Stimulated activated naive B cell treated with anti-CD40 and anti-IgM and Interleukin-4, amounts not matched to agents 10 μg/mL and 1 μg/mL and 100 μg/mL, for 72 hours (primary cell): Measurements from ENCODE around the gene DPYD.

Experiments
- ATAC-seq, 2 donors: fragments of 150-1000 bp; cut with Tn5 transposase; replicated peaks; 2 replicates each; pipeline ENCODE4 v1.10.0; 2021; ENCODE audit warnings: moderate library complexity in 1 of 2
- DNase-seq: peaks from one replicate; pipeline ENCODE4 v3.0.0; 2021
- H3K27ac Mint-ChIP-seq: one replicate; pipeline ENCODE4 v1.8.0; 2022; ENCODE audit warnings: mild to moderate bottlenecking, mixed read lengths
- H3K27me3 Mint-ChIP-seq, 2 donors: one replicate each; pipeline ENCODE4 v1.8.0; 2022; ENCODE audit warnings: mixed read lengths in 2 of 2
- H3K36me3 Mint-ChIP-seq, 2 donors: one replicate each; pipeline ENCODE4 v1.8.0; 2022; ENCODE audit warnings: mixed read lengths in 2 of 2, mild to moderate bottlenecking in 1 of 2
- H3K4me1 Mint-ChIP-seq, 2 donors: one replicate each; pipeline ENCODE4 v1.8.0; 2022; ENCODE audit warnings: mixed read lengths in 2 of 2, mild to moderate bottlenecking in 1 of 2
- H3K4me3 Mint-ChIP-seq, 2 donors: one replicate each; pipeline ENCODE4 v1.8.0; 2022; ENCODE audit warnings: mild to moderate bottlenecking in 2 of 2, mixed read lengths in 2 of 2, moderate library complexity in 1 of 2
- H3K9me3 Mint-ChIP-seq, 2 donors: one replicate each; pipeline ENCODE4 v1.8.0; 2022; ENCODE audit warnings: mixed read lengths in 2 of 2, mild to moderate bottlenecking in 1 of 2

DPYD gene

DNA sequence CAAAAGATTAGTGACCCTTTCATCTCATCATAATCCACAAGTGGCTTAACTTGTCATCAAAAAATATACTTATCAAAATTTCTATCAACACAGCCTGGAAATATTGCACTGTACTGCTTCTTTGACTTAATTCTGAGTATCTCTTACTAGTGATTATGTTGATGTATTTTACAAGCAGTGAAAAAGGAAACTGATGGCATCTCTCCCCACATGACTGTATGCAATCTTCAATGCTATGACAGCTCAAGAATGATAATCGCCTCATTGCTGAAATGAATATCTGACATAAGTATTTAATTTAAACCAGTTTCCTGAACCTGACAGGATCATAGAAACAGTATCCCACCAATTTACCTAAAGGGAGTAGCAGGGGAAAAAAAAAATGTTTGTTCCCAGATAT lies 79.5 kb downstream of the DPYD start:
- Mint-ChIP-seq H3K4me1 (peaks cover 0 to 1% of the 10 kb centered on the region in 2 donors), H3K27ac (no peak overlapping the region), H3K36me3 (peaks cover 8 to 11% of the 10 kb centered on the region in 2 donors), H3K9me3 (no peaks in the 10 kb centered on the region), H3K4me3 (no peak overlapping the region), H3K27me3 (no peaks in the 10 kb centered on the region)
- no peak for DNase-seq
- no peak for ATAC-seq

DNA sequence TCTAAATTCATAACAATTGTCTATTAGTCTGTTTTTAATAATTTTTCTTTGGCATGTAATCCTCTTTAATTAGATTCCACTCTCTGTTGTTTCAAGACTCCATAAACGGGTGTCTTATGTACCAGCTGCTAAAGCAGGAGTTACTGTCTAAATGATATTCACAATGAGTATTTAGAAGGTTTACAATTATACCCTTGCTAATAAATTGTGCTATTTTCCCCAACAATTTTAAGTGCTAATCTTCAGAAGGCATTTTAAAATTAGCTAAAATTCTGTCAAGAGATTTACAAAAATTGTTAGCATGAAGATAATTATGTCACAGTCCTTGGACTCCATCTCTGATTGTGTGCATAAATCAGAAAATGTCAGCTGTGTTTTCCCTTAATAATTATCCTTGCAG lies 83.7 kb downstream of the DPYD start:
- Mint-ChIP-seq H3K4me1 (no peaks in the 10 kb centered on the region), H3K27ac (no peak overlapping the region), H3K36me3 (no peaks in the 10 kb centered on the region), H3K9me3 (no peaks in the 10 kb centered on the region), H3K27me3 (no peaks in the 10 kb centered on the region), H3K4me3 (no peak overlapping the region)
- ATAC-seq (no peak), DNase-seq (no peak)

DNA sequence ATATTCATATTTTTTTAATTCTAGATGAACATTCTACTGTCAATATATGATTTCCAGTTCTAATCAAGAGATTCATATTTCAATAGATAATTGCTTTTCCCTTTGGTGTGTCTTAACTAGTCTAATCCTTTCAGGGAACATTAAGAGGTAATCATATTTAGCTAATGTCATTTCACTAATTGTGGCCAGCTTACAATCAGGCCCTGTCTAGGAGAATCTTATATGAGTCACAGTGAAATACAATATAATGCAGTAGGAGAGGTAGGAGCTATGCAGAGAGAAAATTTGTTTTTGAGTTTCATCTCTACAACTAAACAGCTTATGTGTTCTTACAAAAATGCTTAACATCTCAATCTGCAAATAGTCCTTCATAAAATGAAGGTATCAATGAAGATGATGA lies 85.9 kb downstream of the DPYD start:
- H3K36me3 Mint-ChIP-seq = peaks cover 0 to 2% of the 10 kb centered on the region in 2 donors
- H3K27me3 Mint-ChIP-seq = no peaks in the 10 kb centered on the region
- ATAC-seq (no peak), DNase-seq (no peak)
- no peak overlapping the region for H3K27ac Mint-ChIP-seq
- peaks cover 0 to 4% of the 10 kb centered on the region in 2 donors for H3K4me1 Mint-ChIP-seq
- no peaks in the 10 kb centered on the region for H3K9me3 Mint-ChIP-seq
- no peak overlapping the region for H3K4me3 Mint-ChIP-seq

DNA sequence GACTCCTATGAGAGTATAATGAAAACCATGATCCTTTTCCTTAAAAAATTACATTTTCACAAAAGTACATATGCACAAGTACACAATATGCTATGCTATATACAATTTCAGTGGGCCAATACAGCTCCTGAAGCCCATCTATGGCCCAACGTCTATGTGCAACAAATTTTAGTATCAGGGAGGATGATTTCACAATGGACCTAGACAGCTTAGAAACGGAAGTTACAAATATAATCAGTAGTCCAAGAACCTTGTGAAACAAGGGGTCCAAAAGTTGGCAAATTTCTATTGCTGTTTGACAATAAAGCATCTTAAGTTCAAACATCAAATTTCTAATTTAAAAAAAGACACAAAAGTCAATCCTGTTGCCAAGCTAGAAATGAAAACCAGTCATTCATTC lies 87.0 kb downstream of the DPYD start:
- no peak overlapping the region for H3K27ac Mint-ChIP-seq
- DNase-seq = no peak
- no peaks in the 10 kb centered on the region for H3K27me3 Mint-ChIP-seq
- H3K9me3 Mint-ChIP-seq = no peaks in the 10 kb centered on the region
- peaks cover 0 to 4% of the 10 kb centered on the region in 2 donors for H3K4me1 Mint-ChIP-seq
- H3K36me3 Mint-ChIP-seq = peaks cover 0 to 2% of the 10 kb centered on the region in 2 donors
- no peak overlapping the region for H3K4me3 Mint-ChIP-seq
- ATAC-seq = no peak

DNA sequence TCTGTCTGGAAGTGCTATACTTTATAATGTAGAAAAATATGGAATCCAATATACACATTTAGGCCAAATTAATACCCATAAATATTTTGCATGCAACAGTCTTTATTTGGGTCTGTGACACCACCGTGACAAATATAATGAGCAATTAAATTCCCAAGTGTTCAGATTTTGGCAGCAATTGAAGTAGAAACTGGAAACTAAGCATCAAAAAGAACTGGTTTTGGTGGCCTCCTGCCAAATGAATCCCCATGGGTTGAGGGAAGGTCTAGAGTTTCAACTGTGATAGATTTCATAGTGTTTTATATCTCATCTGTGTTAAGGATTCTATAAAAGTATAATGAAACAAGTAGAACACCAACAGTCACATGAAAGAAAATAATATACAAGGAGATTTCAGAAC lies 88.4 kb downstream of the DPYD start:
- H3K4me3 Mint-ChIP-seq = no peak overlapping the region
- no peaks in the 10 kb centered on the region for H3K27me3 Mint-ChIP-seq
- DNase-seq (no peak), ATAC-seq (no peak)
- H3K9me3 Mint-ChIP-seq = no peaks in the 10 kb centered on the region
- H3K27ac Mint-ChIP-seq = no peak overlapping the region
- peaks cover 0 to 2% of the 10 kb centered on the region in 2 donors for H3K36me3 Mint-ChIP-seq
- peaks cover 0 to 4% of the 10 kb centered on the region in 2 donors for H3K4me1 Mint-ChIP-seq

DNA sequence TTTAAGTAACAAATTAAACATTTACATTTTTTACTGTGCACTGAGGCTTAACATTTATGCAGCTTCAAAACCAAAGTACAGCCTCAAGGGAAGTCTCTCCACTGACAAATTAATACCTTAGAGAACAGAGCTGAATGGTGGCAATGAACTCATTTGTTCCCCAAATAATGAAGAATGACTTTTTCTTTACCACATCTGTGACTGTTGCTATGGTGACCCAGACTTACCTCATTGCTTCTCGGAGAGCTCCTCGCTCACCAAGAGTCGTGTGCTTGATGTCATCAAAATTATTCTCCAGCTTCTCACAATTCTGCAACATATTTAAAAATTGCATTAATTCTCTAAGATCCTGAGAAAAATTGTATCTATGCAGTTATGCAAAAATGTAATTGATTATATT lies 92.9 kb downstream of the DPYD start:
- Mint-ChIP-seq H3K36me3 (peaks cover 4% of the 10 kb centered on the region in 2 donors), H3K4me3 (peak overlapping the region in 1 of 2 donors; percentile 25), H3K9me3 (no peaks in the 10 kb centered on the region), H3K4me1 (peaks cover 6% of the 10 kb centered on the region in 2 donors), H3K27ac (no peak overlapping the region), H3K27me3 (no peaks in the 10 kb centered on the region)
- DNase-seq (no peak), ATAC-seq (peak; percentile 97 to 99)

DNA sequence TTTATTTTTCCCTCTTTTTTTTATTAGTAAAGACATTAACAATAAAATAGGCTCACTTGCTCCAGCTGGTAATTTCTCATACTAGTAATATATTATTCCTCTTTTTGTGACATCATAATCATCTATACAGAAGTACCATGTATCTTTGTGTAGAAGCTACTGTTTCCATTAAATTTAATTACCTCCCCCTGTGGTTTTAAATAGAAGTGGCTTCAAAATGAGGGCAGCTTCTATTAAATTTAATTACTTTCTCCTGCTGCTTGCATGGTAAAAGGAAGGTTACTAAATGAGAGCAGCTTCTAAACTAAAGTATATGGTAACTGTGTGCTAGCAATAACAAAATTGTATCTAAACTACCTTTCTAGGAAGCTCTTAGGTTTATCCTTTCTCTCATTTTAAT lies 94.0 kb downstream of the DPYD start:
- Mint-ChIP-seq H3K27ac (no peak overlapping the region), H3K36me3 (peaks cover 4% of the 10 kb centered on the region in 2 donors), H3K27me3 (no peaks in the 10 kb centered on the region), H3K9me3 (no peaks in the 10 kb centered on the region), H3K4me1 (peaks cover 6% of the 10 kb centered on the region in 2 donors), H3K4me3 (no peak overlapping the region)
- no peak for ATAC-seq
- no peak for DNase-seq

DNA sequence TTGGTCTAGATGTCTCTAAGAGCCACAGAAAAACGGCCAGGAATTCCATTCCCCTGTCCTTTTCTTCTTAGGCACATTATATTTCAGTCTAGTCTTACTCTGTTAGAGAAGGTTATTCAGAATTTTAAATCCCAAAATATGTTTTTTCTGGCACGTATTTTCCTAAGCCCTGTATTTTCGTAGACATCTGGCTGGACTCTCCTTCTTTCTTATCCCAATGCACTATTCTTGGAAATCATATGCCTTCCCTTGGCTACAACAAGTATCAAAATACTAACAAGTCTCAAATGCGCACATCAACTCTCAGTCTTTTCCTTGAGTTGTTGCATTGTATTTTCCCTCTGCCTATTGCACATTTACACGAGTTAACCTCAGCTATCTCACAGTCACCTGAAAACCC lies 96.2 kb downstream of the DPYD start:
- no peak overlapping the region for H3K4me3 Mint-ChIP-seq
- no peak for ATAC-seq
- no peak overlapping the region for H3K27ac Mint-ChIP-seq
- H3K27me3 Mint-ChIP-seq = no peaks in the 10 kb centered on the region
- peaks cover 1 to 4% of the 10 kb centered on the region in 2 donors for H3K36me3 Mint-ChIP-seq
- H3K4me1 Mint-ChIP-seq = peaks cover 3 to 6% of the 10 kb centered on the region in 2 donors
- DNase-seq = no peak
- H3K9me3 Mint-ChIP-seq = no peaks in the 10 kb centered on the region

DNA sequence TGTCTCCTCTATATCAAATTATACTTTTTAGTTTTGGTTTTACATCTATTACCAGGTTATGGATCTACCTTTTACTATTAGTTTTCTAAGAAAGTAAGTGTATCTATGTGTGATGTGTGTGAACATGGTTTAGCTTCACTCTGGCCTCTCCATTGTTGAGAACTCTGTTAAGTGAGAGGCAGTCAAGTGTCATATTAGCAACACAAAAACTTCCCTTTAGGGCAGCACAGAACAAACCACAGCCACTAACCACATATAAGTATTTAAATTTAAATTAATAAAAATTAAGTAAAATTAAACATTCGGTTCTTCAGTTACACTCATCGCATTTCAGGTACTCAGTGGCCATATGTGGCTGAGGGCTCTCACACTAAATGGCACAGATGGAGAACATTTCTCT lies 96.6 kb downstream of the DPYD start:
- Mint-ChIP-seq H3K4me3 (no peak overlapping the region), H3K27ac (no peak overlapping the region), H3K9me3 (no peaks in the 10 kb centered on the region), H3K4me1 (peaks cover 3 to 6% of the 10 kb centered on the region in 2 donors), H3K27me3 (no peaks in the 10 kb centered on the region), H3K36me3 (peaks cover 1 to 4% of the 10 kb centered on the region in 2 donors)
- DNase-seq (no peak), ATAC-seq (no peak)

DNA sequence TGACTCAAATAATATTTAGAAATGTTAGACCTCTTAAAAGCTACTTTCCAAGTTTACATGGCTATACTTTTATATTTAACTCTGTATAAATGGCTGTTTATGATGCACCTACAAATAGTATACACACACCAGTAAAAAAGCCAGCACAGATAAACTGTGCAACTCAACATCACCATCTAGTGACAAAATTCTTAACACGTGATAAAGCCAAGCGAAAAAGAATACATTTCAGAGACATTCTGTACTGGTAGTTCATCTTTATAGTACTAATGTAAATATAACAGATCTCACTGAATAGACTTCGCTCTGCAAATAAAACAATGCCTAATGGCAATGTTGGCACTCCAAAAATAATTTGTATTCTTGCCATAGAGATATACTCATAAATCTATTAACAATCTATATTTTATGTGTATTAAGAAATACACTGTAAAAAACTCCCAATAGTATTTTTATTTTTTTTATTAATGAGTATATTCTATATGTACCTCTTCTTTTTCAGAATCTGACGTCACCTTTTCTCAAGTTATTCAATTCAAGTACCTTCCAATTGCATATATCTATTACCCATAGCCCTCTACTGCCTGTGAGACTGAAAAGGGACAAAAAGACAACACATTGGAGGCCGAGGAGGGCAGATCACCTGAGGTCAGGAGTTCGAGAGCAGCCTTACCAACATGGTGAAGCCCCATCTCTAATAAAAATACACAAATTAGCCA lies 100.2 kb downstream of the DPYD start:
- no peaks in the 10 kb centered on the region for H3K27me3 Mint-ChIP-seq
- ATAC-seq (peak; percentile 49 to 56), DNase-seq (no peak)
- no peak overlapping the region for H3K27ac Mint-ChIP-seq
- H3K4me1 Mint-ChIP-seq = peaks cover 0 to 1% of the 10 kb centered on the region in 2 donors
- no peak overlapping the region for H3K4me3 Mint-ChIP-seq
- H3K36me3 Mint-ChIP-seq = no peaks in the 10 kb centered on the region
- H3K9me3 Mint-ChIP-seq = no peaks in the 10 kb centered on the region

DNA sequence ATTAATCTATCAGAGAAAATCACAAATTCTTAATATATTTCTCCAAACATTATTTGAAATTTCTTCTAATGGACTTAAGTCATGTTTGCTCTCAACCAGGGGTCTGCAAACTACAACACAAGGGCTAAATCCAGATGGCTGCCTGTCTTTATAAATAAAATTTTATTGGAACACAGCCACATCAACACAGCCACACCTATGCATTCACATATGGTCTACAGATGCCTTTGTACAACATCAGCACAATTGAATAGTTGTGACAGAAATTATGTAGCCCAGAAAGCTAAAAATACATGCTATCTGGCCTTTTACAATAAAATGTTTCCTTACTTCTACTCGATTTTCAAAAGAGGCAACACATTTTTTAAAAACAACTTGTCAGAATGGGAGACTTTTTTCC lies 103.9 kb downstream of the DPYD start:
- H3K9me3 Mint-ChIP-seq = no peaks in the 10 kb centered on the region

DNA sequence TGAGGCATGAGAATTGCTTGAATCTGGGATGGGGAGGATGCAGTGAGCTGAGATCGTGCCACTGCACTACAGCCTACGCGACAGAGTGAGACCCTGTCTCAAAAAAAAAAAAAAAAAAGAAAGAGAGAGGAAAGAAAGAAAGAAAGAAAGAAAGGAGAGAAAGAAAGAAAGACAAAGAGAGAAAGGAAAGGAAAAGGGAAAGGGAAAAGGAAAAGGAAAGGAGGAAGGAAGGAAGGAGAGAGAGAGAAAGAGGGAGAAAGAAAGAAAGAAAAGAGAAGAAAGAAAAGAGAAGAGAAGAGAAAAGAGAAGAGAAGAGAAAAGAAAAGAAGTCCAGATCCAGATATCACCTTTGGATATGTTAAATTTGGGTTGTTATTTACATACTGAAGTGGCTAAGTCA lies 106.0 kb downstream of the DPYD start:
- no peaks in the 10 kb centered on the region for H3K9me3 Mint-ChIP-seq
- ATAC-seq = no peak
- H3K27ac Mint-ChIP-seq = no peak overlapping the region
- no peaks in the 10 kb centered on the region for H3K4me1 Mint-ChIP-seq
- no peak for DNase-seq
- no peak overlapping the region for H3K4me3 Mint-ChIP-seq
- peaks cover 5 to 10% of the 10 kb centered on the region in 2 donors for H3K36me3 Mint-ChIP-seq
- no peaks in the 10 kb centered on the region for H3K27me3 Mint-ChIP-seq

More for the DNA sequence above, 103.9 kb downstream of the DPYD start:
- Mint-ChIP-seq H3K4me1 (no peaks in the 10 kb centered on the region), H3K36me3 (peaks cover 5% of the 10 kb centered on the region in 2 donors), H3K27me3 (no peaks in the 10 kb centered on the region), H3K27ac (no peak overlapping the region), H3K4me3 (no peak overlapping the region)
- ATAC-seq (no peak), DNase-seq (no peak)

DNA sequence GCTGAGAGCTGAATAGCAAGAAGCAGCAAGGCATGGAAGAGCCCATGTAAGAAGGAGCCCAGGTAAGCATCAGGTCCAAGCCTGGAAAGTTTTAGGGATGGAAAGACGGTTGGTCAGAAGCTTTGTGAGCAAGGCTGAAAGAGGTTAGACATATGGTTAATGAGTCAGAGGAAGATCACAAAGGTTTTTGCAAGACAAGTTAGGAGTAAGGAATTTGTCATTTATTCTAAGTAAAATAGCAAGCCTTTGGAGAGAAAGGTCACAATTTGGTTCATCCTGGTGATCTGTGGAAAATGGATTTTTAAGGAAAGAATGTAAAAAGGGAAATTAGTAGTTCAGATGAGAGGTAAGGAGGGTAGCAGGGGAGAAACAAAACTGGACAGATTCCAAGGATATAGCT lies 106.7 kb downstream of the DPYD start:
- H3K9me3 Mint-ChIP-seq = peaks cover 0 to 2% of the 10 kb centered on the region in 2 donors
- DNase-seq = no peak
- ATAC-seq = no peak
- no peaks in the 10 kb centered on the region for H3K27me3 Mint-ChIP-seq
- H3K36me3 Mint-ChIP-seq = peaks cover 9 to 15% of the 10 kb centered on the region in 2 donors
- no peak overlapping the region for H3K4me3 Mint-ChIP-seq
- no peaks in the 10 kb centered on the region for H3K4me1 Mint-ChIP-seq
- no peak overlapping the region for H3K27ac Mint-ChIP-seq

DNA sequence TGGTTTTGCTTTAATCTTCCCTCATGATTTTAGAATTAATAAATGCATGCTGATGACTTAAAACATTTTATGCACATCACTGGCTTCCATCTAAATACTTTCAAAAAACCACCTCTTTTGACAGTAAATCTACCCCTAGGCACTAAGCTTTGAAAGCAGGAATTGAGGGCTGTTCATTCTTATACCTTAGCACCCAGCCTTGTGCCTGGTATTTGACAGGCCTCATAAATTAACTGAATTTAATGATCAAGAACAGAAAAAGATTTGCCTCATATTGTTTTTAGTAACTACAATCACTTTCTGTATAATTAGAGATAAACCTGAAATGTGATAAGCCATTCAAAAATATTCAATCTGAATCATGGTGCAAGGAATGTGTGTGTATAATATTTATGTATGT lies 108.8 kb downstream of the DPYD start:
- Mint-ChIP-seq H3K27ac (no peak overlapping the region), H3K36me3 (peaks cover 9 to 15% of the 10 kb centered on the region in 2 donors), H3K4me1 (no peaks in the 10 kb centered on the region)

DNA sequence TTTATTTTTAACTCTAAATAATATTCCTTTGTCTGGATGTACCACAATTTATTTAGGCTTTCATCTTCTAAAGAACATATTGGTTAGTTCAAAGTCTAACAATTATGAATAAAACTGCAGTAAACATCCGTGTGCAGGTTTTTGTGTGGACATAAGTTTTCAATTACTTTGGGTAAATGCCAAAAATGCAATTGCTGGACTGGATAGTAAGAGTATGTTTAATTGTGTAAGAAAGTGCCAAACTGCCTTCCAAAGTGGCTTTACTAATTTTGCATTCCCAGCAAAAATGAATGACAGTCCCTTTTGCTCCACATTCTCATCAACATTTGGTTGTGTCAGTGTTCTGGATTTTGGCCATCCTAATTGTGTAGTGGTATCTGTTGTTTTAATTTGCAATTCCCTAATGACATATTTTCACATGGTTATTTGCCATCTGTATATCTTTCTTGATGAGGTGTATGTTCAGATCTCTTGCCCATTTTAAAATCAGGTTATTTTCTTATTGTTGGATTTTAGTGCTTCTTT lies 113.8 kb downstream of the DPYD start:
- Mint-ChIP-seq H3K36me3 (peaks cover 4 to 9% of the 10 kb centered on the region in 2 donors), H3K9me3 (peaks cover 0 to 2% of the 10 kb centered on the region in 2 donors), H3K4me1 (peaks cover 0 to 1% of the 10 kb centered on the region in 2 donors), H3K27me3 (no peaks in the 10 kb centered on the region), H3K27ac (no peak overlapping the region), H3K4me3 (no peak overlapping the region)
- DNase-seq = no peak
- no peak for ATAC-seq

More for the DNA sequence above, 108.8 kb downstream of the DPYD start:
- Mint-ChIP-seq H3K27me3 (no peaks in the 10 kb centered on the region), H3K9me3 (peaks cover 0 to 2% of the 10 kb centered on the region in 2 donors), H3K4me3 (no peak overlapping the region)
- no peak for DNase-seq
- ATAC-seq = no peak
